ENCODE data around the gene ZSCAN5C.

DNA sequence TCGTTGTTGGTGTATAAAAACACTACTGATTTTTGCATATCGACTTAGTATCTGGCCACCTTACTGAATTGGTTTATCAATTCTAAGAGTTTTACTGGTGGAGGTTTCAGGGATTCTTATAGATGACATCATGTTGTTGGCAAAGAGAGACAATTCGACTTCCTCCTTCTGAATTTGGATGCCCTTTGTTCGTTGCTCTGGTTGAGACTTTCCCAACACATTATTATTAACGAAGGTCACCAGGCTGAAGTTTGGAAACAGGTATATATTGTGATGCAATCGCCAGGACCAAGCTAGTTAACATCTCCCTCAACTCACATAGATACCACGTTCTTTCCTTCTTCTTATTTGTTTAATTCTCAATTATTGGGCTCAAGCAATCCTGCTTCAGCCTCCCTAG lies 2.4 kb upstream of the ZSCAN5C start:
- TF ChIP-seq, protein P1, sequence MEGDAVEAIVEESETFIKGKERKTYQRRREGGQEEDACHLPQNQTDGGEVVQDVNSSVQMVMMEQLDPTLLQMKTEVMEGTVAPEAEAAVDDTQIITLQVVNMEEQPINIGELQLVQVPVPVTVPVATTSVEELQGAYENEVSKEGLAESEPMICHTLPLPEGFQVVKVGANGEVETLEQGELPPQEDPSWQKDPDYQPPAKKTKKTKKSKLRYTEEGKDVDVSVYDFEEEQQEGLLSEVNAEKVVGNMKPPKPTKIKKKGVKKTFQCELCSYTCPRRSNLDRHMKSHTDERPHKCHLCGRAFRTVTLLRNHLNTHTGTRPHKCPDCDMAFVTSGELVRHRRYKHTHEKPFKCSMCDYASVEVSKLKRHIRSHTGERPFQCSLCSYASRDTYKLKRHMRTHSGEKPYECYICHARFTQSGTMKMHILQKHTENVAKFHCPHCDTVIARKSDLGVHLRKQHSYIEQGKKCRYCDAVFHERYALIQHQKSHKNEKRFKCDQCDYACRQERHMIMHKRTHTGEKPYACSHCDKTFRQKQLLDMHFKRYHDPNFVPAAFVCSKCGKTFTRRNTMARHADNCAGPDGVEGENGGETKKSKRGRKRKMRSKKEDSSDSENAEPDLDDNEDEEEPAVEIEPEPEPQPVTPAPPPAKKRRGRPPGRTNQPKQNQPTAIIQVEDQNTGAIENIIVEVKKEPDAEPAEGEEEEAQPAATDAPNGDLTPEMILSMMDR (IDR thresholded peaks at IDR 0.05; ENCODE audit: insufficient read depth, low read depth, low read length), result no peak
- no peak for TF ChIP-seq EZH2 (IDR thresholded peaks at IDR 0.05; ENCODE audit: insufficient read depth, low read length)

All from astrocyte (in vitro differentiated cells and primary cell).